Osteoblast (primary cell): ENCODE data around the gene PSMD6. TPM values are rescaled to one million over a fixed set of nuclear protein-coding genes. Genes with fewer than 3 reads are reported as not detected.

Experiments used
- DNase-seq: peaks from one replicate; pipeline ENCODE4 v3.0.0; 2011; ENCODE audit warnings: low spot score, mixed read lengths; ENCODE audit not compliant: insufficient read length; ENCODE audit errors: missing footprints
- H2AFZ ChIP-seq: 2 replicates; pipeline ENCODE4 v1.6.0; 2011; ENCODE audit warnings: mild to moderate bottlenecking, low read length
- H3K27ac ChIP-seq: 2 replicates; pipeline ENCODE4 v1.5.1; 2011; ENCODE audit warnings: mild to moderate bottlenecking, low read depth, low read length, moderate library complexity
- H3K27me3 ChIP-seq: 2 replicates; pipeline ENCODE4 v1.6.0; 2012; ENCODE audit warnings: mild to moderate bottlenecking, control low read depth, inconsistent platforms, low read length, moderate library complexity; ENCODE audit not compliant: insufficient read depth
- H3K36me3 ChIP-seq: 2 replicates; pipeline ENCODE4 v1.5.1; 2011; ENCODE audit warnings: mild to moderate bottlenecking, low read length, control low read depth, moderate library complexity; ENCODE audit not compliant: insufficient read depth
- H3K4me1 ChIP-seq: 2 replicates; pipeline ENCODE4 v1.5.1; 2011; ENCODE audit warnings: mild to moderate bottlenecking, low read length, control low read depth, moderate library complexity; ENCODE audit not compliant: insufficient read depth
- H3K4me2 ChIP-seq: 2 replicates; pipeline ENCODE4 v1.6.0; 2011; ENCODE audit warnings: mild to moderate bottlenecking, low read length; ENCODE audit not compliant: insufficient read depth
- H3K4me3 ChIP-seq: fragments of 200-600 bp; sonication (generic); 3 replicates; pipeline ENCODE4 v1.5.1; 2012; ENCODE audit warnings: mild to moderate bottlenecking, low read length, inconsistent platforms; ENCODE audit not compliant: insufficient read depth
- H3K79me2 ChIP-seq: 2 replicates; pipeline ENCODE4 v1.6.0; 2012; ENCODE audit warnings: mild to moderate bottlenecking, low read length, control low read depth, inconsistent platforms; ENCODE audit not compliant: insufficient read depth
- H3K9me3 ChIP-seq: 2 replicates; pipeline ENCODE4 v1.5.1; 2011; ENCODE audit warnings: low read depth, low read length, control low read depth
- H4K20me1 ChIP-seq: 2 replicates; pipeline ENCODE4 v1.6.0; 2012; ENCODE audit warnings: mild to moderate bottlenecking, low read length, control low read depth; ENCODE audit not compliant: insufficient read depth
- total RNA-seq: library from RNA; depleted of rRNA; stranded (reverse); fragments of >200 nt; gene quantifications from 2 replicates; pipeline ENCODE4 v1.2.3, GENCODE V29; 2012
- TF ChIP-seq, protein P1 (sequence below): IDR thresholded peaks from 2 replicates; pipeline ENCODE4 v1.5.1; 2011; ENCODE audit warnings: mild to moderate bottlenecking, low read depth, low read length, moderate library complexity; ENCODE audit errors: extremely low read depth

The PSMD6 gene
- total RNA-seq, 1 donor = 76.7 TPM

DNA sequence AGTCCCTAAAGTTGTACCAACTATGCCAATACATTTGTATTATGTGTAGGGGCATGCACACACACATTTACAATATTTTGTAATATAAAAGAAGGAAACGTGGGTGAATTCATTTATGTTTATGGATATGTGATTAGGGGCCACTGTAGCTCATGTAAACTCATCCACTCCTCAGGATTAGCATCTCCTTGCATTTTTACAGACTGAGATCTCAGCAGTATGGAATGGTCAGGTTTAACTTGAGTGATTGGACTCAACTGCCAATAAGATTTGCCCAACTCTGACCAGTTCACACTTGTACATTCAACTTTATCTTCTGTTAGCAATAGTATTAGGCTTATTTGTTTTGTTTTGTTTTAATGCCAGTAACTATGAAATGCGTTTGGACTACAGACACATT, 36.5 kb downstream of the PSMD6 start:
- Histone ChIP-seq H3K9me3 (no peaks in the 10 kb centered on the region), H3K27ac (no peak overlapping the region), H3K4me2 (no peak overlapping the region), H3K4me1 (no peaks in the 10 kb centered on the region), H3K36me3 (peaks cover 90% of the 10 kb centered on the region), H3K79me2 (peaks cover 27% of the 10 kb centered on the region), H4K20me1 (peaks cover 4% of the 10 kb centered on the region), H3K4me3 (no peak overlapping the region), H2AFZ (no peak overlapping the region), H3K27me3 (no peaks in the 10 kb centered on the region)
- TF ChIP-seq, protein P1, sequence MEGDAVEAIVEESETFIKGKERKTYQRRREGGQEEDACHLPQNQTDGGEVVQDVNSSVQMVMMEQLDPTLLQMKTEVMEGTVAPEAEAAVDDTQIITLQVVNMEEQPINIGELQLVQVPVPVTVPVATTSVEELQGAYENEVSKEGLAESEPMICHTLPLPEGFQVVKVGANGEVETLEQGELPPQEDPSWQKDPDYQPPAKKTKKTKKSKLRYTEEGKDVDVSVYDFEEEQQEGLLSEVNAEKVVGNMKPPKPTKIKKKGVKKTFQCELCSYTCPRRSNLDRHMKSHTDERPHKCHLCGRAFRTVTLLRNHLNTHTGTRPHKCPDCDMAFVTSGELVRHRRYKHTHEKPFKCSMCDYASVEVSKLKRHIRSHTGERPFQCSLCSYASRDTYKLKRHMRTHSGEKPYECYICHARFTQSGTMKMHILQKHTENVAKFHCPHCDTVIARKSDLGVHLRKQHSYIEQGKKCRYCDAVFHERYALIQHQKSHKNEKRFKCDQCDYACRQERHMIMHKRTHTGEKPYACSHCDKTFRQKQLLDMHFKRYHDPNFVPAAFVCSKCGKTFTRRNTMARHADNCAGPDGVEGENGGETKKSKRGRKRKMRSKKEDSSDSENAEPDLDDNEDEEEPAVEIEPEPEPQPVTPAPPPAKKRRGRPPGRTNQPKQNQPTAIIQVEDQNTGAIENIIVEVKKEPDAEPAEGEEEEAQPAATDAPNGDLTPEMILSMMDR = no peak
- DNase-seq = no peak

DNA sequence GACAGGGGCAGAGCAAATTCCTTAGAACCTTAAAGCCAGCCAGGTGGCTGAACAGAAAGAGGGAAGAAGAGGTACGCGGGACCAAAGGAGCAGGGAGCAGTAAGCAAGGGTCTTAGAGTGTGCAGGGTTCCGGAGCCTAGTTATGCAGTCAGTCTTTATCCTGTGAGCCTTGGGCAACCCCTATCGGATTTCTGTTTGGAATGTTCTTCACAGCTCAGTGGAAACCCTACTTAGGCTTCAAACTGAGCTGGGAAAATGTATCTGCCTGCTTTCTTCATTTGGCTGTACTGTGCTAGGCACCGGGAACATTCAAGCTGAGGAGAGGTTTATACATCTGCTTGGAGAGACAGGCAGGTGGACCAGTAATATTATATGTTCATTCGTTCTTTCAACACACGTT, 37.1 kb downstream of the PSMD6 start:
- Histone ChIP-seq H3K79me2 (peaks cover 29% of the 10 kb centered on the region), H3K36me3 (peaks cover 90% of the 10 kb centered on the region), H3K4me1 (no peaks in the 10 kb centered on the region), H3K9me3 (no peaks in the 10 kb centered on the region), H2AFZ (no peak overlapping the region), H3K4me3 (no peak overlapping the region), H4K20me1 (peaks cover 4% of the 10 kb centered on the region), H3K4me2 (no peak overlapping the region), H3K27ac (no peak overlapping the region), H3K27me3 (no peaks in the 10 kb centered on the region)
- DNase-seq = no peak
- TF ChIP-seq, protein P1 = no peak

DNA sequence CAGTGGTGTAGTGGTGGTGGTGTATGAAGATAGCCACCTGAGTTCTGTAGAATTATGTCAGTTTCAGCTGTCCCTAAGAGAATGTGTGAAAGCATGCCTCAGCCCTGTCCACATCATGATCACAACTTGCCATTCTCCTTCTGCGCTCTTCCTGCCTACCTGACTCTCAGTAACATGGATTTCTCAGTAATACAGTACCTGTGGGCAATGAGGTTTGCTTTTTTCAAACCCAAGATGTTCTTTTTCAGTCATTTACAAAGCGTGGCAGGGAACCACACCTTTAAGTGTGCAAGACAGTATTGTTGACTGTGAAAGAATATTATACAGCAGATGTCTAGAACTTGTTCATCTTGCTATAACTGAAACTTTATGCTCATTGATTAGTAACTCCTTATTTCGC, 38.9 kb downstream of the PSMD6 start:
- Histone ChIP-seq H3K4me2 (no peak overlapping the region), H3K4me3 (no peak overlapping the region), H3K27me3 (no peaks in the 10 kb centered on the region), H3K36me3 (peaks cover 91% of the 10 kb centered on the region), H3K4me1 (no peaks in the 10 kb centered on the region), H3K79me2 (peaks cover 42% of the 10 kb centered on the region), H3K9me3 (no peaks in the 10 kb centered on the region), H2AFZ (no peak overlapping the region), H3K27ac (no peak overlapping the region), H4K20me1 (peaks cover 4% of the 10 kb centered on the region)
- no peak for DNase-seq
- TF ChIP-seq, protein P1 = no peak

DNA sequence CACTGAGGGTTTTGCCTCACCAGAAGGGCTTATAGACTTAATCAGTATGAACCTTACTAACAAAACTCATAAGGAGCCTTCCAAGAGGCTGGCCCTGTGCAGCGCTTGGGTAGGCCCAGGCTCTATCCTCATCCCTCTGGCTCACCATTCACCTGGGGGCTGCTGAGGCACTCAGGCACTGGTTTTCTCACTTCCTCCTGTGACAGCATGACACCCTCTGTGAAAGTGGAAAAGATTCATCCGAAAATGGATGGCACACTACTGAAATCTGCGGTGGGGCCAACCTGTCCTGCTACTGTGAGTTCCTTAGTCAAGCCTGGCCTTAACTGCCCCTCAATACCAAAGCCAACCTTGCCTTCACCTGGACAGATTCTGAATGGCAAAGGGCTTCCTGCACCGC, 41.3 kb downstream of the PSMD6 start:
- Histone ChIP-seq H3K79me2 (peaks cover 61% of the 10 kb centered on the region), H3K9me3 (no peaks in the 10 kb centered on the region), H4K20me1 (peaks cover 10% of the 10 kb centered on the region), H3K4me1 (peaks cover 13% of the 10 kb centered on the region), H3K27me3 (no peaks in the 10 kb centered on the region), H3K4me3 (no peak overlapping the region), H3K4me2 (no peak overlapping the region), H2AFZ (no peak overlapping the region), H3K36me3 (peaks cover 69% of the 10 kb centered on the region), H3K27ac (no peak overlapping the region)
- TF ChIP-seq, protein P1 = no peak
- DNase-seq = no peak
